Stimulated activated CD4-positive, alpha-beta T cell treated with anti-CD3 and anti-CD28 coated beads, Interleukin-1b, Interleukin-23, amount 100 ng/mL, for 1 hour (primary cell): ENCODE data around the gene CSPG4.
"Not testable (repeated sequence)": the region's sequence is repeated elsewhere in the genome, so short reads cannot be mapped to it uniquely, and the experiment has no call there.

ENCODE experiments used
- DNase-seq, 2 donors: peaks; one replicate each; pipeline ENCODE4 v3.0.0-alpha.2; 2020; ENCODE audit warnings: low read depth in 2 of 2

Gene CSPG4

GRCh38 chr15:75712668-75713337, at the start of gene CSPG4:
TSS of gene CSPG4 (minus strand) at chr15:75712848. CDS start at chr15:75712755, 93 bp downstream.
- no peak for DNase-seq

GRCh38 chr15:75762357-75762718, 49.7 kb upstream of the CSPG4 start:
- not testable (repeated sequence) for DNase-seq

GRCh38 chr15:75761446-75762356, 49.1 kb upstream of the CSPG4 start:
- no peak for DNase-seq

GRCh38 chr15:75760704-75761435, 48.2 kb upstream of the CSPG4 start:
- DNase-seq = no peak

GRCh38 chr15:75760131-75760520, 47.5 kb upstream of the CSPG4 start:
- DNase-seq = not testable (repeated sequence)

GRCh38 chr15:75759416-75760130, 46.9 kb upstream of the CSPG4 start:
- DNase-seq = no peak

GRCh38 chr15:75758071-75758872, 45.6 kb upstream of the CSPG4 start:
- DNase-seq = peak in 1 of 2 donors; percentile 26

GRCh38 chr15:75754871-75755270, 42.2 kb upstream of the CSPG4 start:
- not testable (repeated sequence) for DNase-seq

- DNase-seq = no peak
Observed at GRCh38 chr15:75753145-75753544, 40.5 kb upstream of the CSPG4 start.

GRCh38 chr15:75751891-75752290, 39.2 kb upstream of the CSPG4 start:
- no peak for DNase-seq

GRCh38 chr15:75751116-75751875, 38.6 kb upstream of the CSPG4 start:
- DNase-seq = no peak

GRCh38 chr15:75750261-75751050, 37.8 kb upstream of the CSPG4 start:
- DNase-seq = no peak

GRCh38 chr15:75749820-75750219, 37.2 kb upstream of the CSPG4 start:
- DNase-seq = no peak

GRCh38 chr15:75748882-75749281, 36.2 kb upstream of the CSPG4 start:
- not testable (repeated sequence) for DNase-seq

- not testable (repeated sequence) for DNase-seq
Observed at GRCh38 chr15:75747121-75747520, 34.5 kb upstream of the CSPG4 start.

- DNase-seq = no peak
Observed at GRCh38 chr15:75745305-75745704, 32.7 kb upstream of the CSPG4 start.

- not testable (repeated sequence) for DNase-seq
Observed at GRCh38 chr15:75742346-75742745, 29.7 kb upstream of the CSPG4 start.

GRCh38 chr15:75739791-75740190, 27.1 kb upstream of the CSPG4 start:
- DNase-seq = no peak

GRCh38 chr15:75738647-75739325, 26.1 kb upstream of the CSPG4 start:
- peak; percentile 71 to 76 for DNase-seq
